Measurements from ENCODE around the gene TMSB4X. TPM values are rescaled to one million over a fixed set of nuclear protein-coding genes. Genes with fewer than 3 reads are reported as not detected.

Gene TMSB4X
- total RNA-seq, 1 donor from 2014 or later = 2,664 TPM

DNA sequence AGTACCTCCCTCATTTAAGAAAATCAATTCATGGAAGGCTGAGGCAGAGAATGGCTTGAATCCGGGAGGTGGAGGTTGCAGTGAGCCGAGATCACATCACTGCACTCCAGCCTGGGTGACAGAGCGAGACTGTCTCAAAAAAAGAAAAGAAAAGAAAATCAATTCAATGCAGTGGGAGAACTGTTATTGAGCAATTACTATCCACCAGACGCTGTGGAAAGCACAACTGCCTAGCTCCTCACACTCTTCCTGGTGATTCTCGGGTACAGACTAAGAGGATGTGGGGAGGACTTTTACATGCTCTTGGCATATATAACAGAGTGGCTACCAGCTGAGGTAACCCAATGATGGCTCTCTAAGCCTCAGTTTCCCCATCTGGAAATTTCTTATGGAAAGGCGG is 2.7 kb upstream of the TMSB4X start:
- DNase-seq (ENCODE audit: low read depth, low spot score) = no peak
- Mint-ChIP-seq H3K4me1 (peaks cover 49% of the 10 kb centered on the region), H3K27ac (ENCODE audit: unreplicated experiment) (no peak overlapping the region), H3K36me3 (ENCODE audit: low read depth) (peaks cover 19% of the 10 kb centered on the region), H3K4me3 (peak overlapping the region; percentile 64), H3K27me3 (ENCODE audit: low read depth) (peaks cover 20% of the 10 kb centered on the region), H3K9me3 (no peaks in the 10 kb centered on the region)
- TF ChIP-seq CTCF (conservative IDR thresholded peaks at IDR 0.05) = no peak

- Mint-ChIP-seq H3K27ac (ENCODE audit: unreplicated experiment) (no peak overlapping the region), H3K27me3 (ENCODE audit: low read depth) (peaks cover 22% of the 10 kb centered on the region), H3K9me3 (no peaks in the 10 kb centered on the region), H3K4me3 (peak overlapping the region; percentile 95), H3K36me3 (ENCODE audit: low read depth) (peaks cover 25% of the 10 kb centered on the region), H3K4me1 (peaks cover 56% of the 10 kb centered on the region)
- no peak for DNase-seq (ENCODE audit: low read depth, low spot score)
- TF ChIP-seq CTCF (conservative IDR thresholded peaks at IDR 0.05) = no peak
These were observed 1.9 kb upstream of the TMSB4X start for GRCh38 chrX:12972878-12973560.

GRCh38 chrX:12973561-12974304 is 1.2 kb upstream of the TMSB4X start:
- H3K9me3 Mint-ChIP-seq = no peaks in the 10 kb centered on the region
- peak overlapping the region; percentile 95 for H3K4me3 Mint-ChIP-seq
- H3K36me3 Mint-ChIP-seq (ENCODE audit: low read depth) = peaks cover 25% of the 10 kb centered on the region
- peaks cover 28% of the 10 kb centered on the region for H3K27me3 Mint-ChIP-seq (ENCODE audit: low read depth)
- TF ChIP-seq CTCF (conservative IDR thresholded peaks at IDR 0.05) = no peak
- DNase-seq (ENCODE audit: low read depth, low spot score) = no peak
- H3K27ac Mint-ChIP-seq (ENCODE audit: unreplicated experiment) = peak overlapping the region; percentile 99
- H3K4me1 Mint-ChIP-seq = peaks cover 62% of the 10 kb centered on the region

GRCh38 chrX:12974305-12974795 is 560 bp upstream of the TMSB4X start:
- no peak for TF ChIP-seq CTCF (conservative IDR thresholded peaks at IDR 0.05)
- H3K9me3 Mint-ChIP-seq = no peaks in the 10 kb centered on the region
- peak overlapping the region; percentile 95 for H3K4me3 Mint-ChIP-seq
- peaks cover 68% of the 10 kb centered on the region for H3K4me1 Mint-ChIP-seq
- peak; percentile 38 for DNase-seq (ENCODE audit: low read depth, low spot score)
- H3K27ac Mint-ChIP-seq (ENCODE audit: unreplicated experiment) = peak overlapping the region; percentile 99
- H3K27me3 Mint-ChIP-seq (ENCODE audit: low read depth) = peaks cover 28% of the 10 kb centered on the region
- H3K36me3 Mint-ChIP-seq (ENCODE audit: low read depth) = peaks cover 25% of the 10 kb centered on the region

GRCh38 chrX:12975670-12975965 is 708 bp downstream of the TMSB4X start:
- H3K36me3 Mint-ChIP-seq (ENCODE audit: low read depth) = peaks cover 25% of the 10 kb centered on the region
- H3K27ac Mint-ChIP-seq (ENCODE audit: unreplicated experiment) = peak overlapping the region; percentile 99
- H3K27me3 Mint-ChIP-seq (ENCODE audit: low read depth) = peaks cover 28% of the 10 kb centered on the region
- H3K4me3 Mint-ChIP-seq = peak overlapping the region; percentile 95
- no peaks in the 10 kb centered on the region for H3K9me3 Mint-ChIP-seq
- TF ChIP-seq CTCF (conservative IDR thresholded peaks at IDR 0.05) = no peak
- no peak for DNase-seq (ENCODE audit: low read depth, low spot score)
- peaks cover 73% of the 10 kb centered on the region for H3K4me1 Mint-ChIP-seq

Data from neural crest cell (in vitro differentiated cells).